ENCODE data around the gene CRACR2B.

GRCh38 chr11:824292-824880 is 3.3 kb upstream of the CRACR2B start:
- TF ChIP-seq, protein P1, sequence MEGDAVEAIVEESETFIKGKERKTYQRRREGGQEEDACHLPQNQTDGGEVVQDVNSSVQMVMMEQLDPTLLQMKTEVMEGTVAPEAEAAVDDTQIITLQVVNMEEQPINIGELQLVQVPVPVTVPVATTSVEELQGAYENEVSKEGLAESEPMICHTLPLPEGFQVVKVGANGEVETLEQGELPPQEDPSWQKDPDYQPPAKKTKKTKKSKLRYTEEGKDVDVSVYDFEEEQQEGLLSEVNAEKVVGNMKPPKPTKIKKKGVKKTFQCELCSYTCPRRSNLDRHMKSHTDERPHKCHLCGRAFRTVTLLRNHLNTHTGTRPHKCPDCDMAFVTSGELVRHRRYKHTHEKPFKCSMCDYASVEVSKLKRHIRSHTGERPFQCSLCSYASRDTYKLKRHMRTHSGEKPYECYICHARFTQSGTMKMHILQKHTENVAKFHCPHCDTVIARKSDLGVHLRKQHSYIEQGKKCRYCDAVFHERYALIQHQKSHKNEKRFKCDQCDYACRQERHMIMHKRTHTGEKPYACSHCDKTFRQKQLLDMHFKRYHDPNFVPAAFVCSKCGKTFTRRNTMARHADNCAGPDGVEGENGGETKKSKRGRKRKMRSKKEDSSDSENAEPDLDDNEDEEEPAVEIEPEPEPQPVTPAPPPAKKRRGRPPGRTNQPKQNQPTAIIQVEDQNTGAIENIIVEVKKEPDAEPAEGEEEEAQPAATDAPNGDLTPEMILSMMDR (IDR thresholded peaks at IDR 0.05; ENCODE audit: low read length), result no peak
- TF ChIP-seq EZH2phosphoT487 (IDR thresholded peaks at IDR 0.05; ENCODE audit: low read length) (no peak), EZH2 (optimal IDR thresholded peaks at IDR 0.05; ENCODE audit: low read depth, low read length) (no peak)
